ENCODE results near the gene CST3. TPM values are rescaled to one million over a fixed set of nuclear protein-coding genes. Genes with fewer than 3 reads are reported as not detected.

CST3 gene
- total RNA-seq, 2 donors from 2014 or later = 1,107 to 2,392 TPM

DNA sequence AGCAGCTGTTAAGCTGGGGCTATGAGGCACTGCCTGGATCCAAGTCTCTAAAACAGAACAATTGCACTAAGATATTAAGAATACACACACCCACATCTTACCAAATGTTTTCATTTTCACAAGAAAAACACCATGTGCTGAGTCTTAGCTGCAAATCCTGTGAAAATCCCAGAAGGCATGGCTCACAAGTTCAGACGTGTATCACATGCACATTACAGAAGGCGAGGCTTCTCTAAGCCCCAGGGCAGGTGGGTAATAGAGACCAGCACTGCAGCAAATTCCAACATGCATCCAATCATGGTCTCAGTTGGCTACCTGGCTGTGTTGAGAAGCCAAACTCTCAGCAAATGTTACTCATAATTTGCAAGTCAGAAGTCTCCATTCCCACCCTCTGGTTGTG is 16.2 kb upstream of the CST3 start:
- H3K27ac ChIP-seq = no peak overlapping the region
- no peaks in the 10 kb centered on the region for H3K27me3 ChIP-seq (replicated peaks; ENCODE audit: insufficient read depth)
- H3K4me1 ChIP-seq (ENCODE audit: control insufficient read depth in 1 of 2, low read depth in 2 of 2) = peaks cover 8 to 25% of the 10 kb centered on the region in 2 donors
- H3K36me3 ChIP-seq = no peaks in the 10 kb centered on the region
- DNase-seq (ENCODE audit: low spot score) = no peak
- ATAC-seq (ENCODE audit: insufficient number of reproducible peaks, low FRiP score, low read depth) = no peak
- no peak overlapping the region for H3K4me3 ChIP-seq
- H3K9me3 ChIP-seq = no peaks in the 10 kb centered on the region
- TF ChIP-seq CTCF (IDR thresholded peaks at IDR 0.05) = no peak

- Histone ChIP-seq H3K27ac (no peak overlapping the region), H3K4me1 (ENCODE audit: control insufficient read depth in 1 of 2, low read depth in 2 of 2) (peaks cover 8 to 25% of the 10 kb centered on the region in 2 donors), H3K9me3 (no peaks in the 10 kb centered on the region), H3K4me3 (no peak overlapping the region), H3K36me3 (no peaks in the 10 kb centered on the region), H3K27me3 (replicated peaks; ENCODE audit: insufficient read depth) (no peaks in the 10 kb centered on the region)
- no peak for ATAC-seq (ENCODE audit: insufficient number of reproducible peaks, low FRiP score, low read depth)
- DNase-seq (ENCODE audit: low spot score) = no peak
- TF ChIP-seq CTCF (IDR thresholded peaks at IDR 0.05) = no peak
Measured at GRCh38 chr20:23653400-23653938, 15.7 kb upstream of the CST3 start.

DNA sequence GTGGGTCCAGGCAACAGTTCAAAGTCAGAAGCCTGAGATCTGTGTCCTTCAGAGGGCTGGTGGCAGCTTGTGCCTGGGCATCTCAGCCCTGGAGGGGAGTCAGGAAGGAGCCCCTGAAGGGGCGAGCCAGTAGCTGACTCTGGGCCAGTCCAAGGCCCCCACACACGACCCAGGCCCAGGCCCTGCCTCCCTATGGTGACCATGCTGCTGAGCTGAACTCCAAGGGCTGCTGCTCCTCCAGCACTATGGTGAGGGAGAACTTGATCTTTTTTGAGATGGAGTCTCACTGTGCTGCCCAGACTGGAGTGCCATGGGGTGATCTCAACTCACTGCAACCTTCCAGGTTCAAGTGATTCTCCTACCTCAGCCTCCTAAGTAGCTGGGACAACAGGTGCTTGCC is 15.2 kb upstream of the CST3 start:
- Histone ChIP-seq H3K27ac (no peak overlapping the region), H3K27me3 (replicated peaks; ENCODE audit: insufficient read depth) (no peaks in the 10 kb centered on the region)
- DNase-seq (ENCODE audit: low spot score) = no peak

DNA sequence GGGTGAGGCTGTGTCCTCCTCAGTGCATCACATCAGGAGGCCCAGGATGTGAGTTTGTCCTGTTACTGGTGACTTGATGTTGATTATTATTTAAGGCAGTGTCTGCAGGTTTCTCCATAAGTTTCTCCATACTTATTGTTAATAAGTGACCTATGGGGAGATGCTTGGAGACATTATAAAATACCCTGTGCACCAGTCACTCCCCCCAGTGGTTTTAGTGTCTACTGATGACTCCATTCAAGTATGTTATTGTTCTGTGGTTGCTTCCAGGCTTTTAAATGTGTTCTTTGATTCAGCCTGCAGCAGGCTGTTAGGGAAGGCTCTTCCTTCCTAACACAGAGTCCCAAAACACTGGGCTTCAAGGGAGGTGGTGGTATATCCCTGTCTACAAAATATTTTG is 14.6 kb upstream of the CST3 start:
- ATAC-seq (ENCODE audit: insufficient number of reproducible peaks, low FRiP score, low read depth) (no peak), DNase-seq (ENCODE audit: low spot score) (no peak)
- H3K27me3 ChIP-seq (replicated peaks; ENCODE audit: insufficient read depth) = no peaks in the 10 kb centered on the region
- H3K4me3 ChIP-seq = no peak overlapping the region
- peaks cover 8 to 25% of the 10 kb centered on the region in 2 donors for H3K4me1 ChIP-seq (ENCODE audit: control insufficient read depth in 1 of 2, low read depth in 2 of 2)
- no peaks in the 10 kb centered on the region for H3K9me3 ChIP-seq
- TF ChIP-seq CTCF (IDR thresholded peaks at IDR 0.05) = no peak
- no peak overlapping the region for H3K27ac ChIP-seq
- no peaks in the 10 kb centered on the region for H3K36me3 ChIP-seq

More for the DNA sequence above, 15.2 kb upstream of the CST3 start:
- ATAC-seq (ENCODE audit: insufficient number of reproducible peaks, low FRiP score, low read depth) = no peak
- no peak for TF ChIP-seq CTCF (IDR thresholded peaks at IDR 0.05)
- Histone ChIP-seq H3K4me1 (ENCODE audit: control insufficient read depth in 1 of 2, low read depth in 2 of 2) (peaks cover 8 to 25% of the 10 kb centered on the region in 2 donors), H3K4me3 (no peak overlapping the region), H3K36me3 (no peaks in the 10 kb centered on the region), H3K9me3 (no peaks in the 10 kb centered on the region)

DNA sequence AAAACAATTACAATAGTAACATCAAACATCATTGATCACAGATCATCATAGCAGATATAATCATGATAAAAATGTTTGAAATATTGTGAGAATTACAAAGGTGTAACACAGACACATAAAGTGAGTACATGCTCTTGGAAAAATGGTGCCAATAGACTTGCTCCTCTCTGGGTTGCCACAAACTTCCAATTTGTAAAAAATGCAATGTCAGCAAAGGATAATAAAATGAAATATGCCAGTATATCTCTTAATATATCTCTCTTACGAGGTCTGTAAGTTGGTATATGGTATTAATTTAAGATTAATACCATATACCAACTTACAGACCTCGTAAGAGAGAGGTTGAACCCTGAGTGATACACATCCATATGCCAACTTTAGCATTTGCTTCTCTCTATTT is 13.4 kb upstream of the CST3 start:
- no peak overlapping the region for H3K4me3 ChIP-seq
- ATAC-seq (ENCODE audit: insufficient number of reproducible peaks, low FRiP score, low read depth) (no peak), DNase-seq (ENCODE audit: low spot score) (no peak)
- peaks cover 4 to 21% of the 10 kb centered on the region in 2 donors for H3K4me1 ChIP-seq (ENCODE audit: control insufficient read depth in 1 of 2, low read depth in 2 of 2)
- H3K27ac ChIP-seq = no peak overlapping the region
- no peaks in the 10 kb centered on the region for H3K27me3 ChIP-seq (replicated peaks; ENCODE audit: insufficient read depth)
- no peak for TF ChIP-seq CTCF (IDR thresholded peaks at IDR 0.05)
- H3K9me3 ChIP-seq = no peaks in the 10 kb centered on the region
- H3K36me3 ChIP-seq = no peaks in the 10 kb centered on the region
